K562 (cell line): ENCODE results near the gene CABP4. TPM values are rescaled to one million over a fixed set of nuclear protein-coding genes. Genes with fewer than 3 reads are reported as not detected.
"Not testable (repeated sequence)": the region's sequence is repeated elsewhere in the genome, so short reads cannot be mapped to it uniquely, and the experiment has no call there.

Experiments
- ATAC-seq: fragments of 200-7000 bp; cut with Tn5 transposase; 3 replicates; pipeline ENCODE4 v1.9.1; 2020; ENCODE audit warnings: moderate library complexity
- BruUV-seq: library from RNA; stranded (reverse); fragments of 400-500 nt; replicated peaks from 2 replicates; lab custom pipeline; 2021; lab: Mats Ljungman, UMichigan
- CTCF ChIA-PET: fragments of 300-600 bp; formaldehyde crosslinking; extraction: SDS; loops from one replicate; lab custom pipeline; 2021; ENCODE audit warnings: low intra/inter-chr PET ratio; lab: Yijun Ruan, JAX
- POLR2A ChIA-PET: fragments of 300-600, 350-650 bp; sonication (Branson Sonifier 250); formaldehyde crosslinking; extraction: SDS; loops from one replicate; lab custom pipeline; 2021; ENCODE audit warnings: antibody characterized with exemption, inconsistent platforms; lab: Yijun Ruan, JAX
- DNase-seq, 4 experiments: peaks; one replicate each; pipeline versions ENCODE4 v3.0.0 to v3.0.0-alpha.2; 2011 to 2018; ENCODE audit warnings: low spot score in 3 of 4, mixed read lengths in 3 of 4; ENCODE audit errors: extremely low read depth in 1 of 4
- FAIRE-seq: peaks from 2 replicates; lab custom pipeline; 2011; peaks lifted over from hg19 to GRCh38; lab: Jason Lieb, UNC
- H2AFZ ChIP-seq: 2 replicates; pipeline ENCODE4 v1.6.0; 2011; ENCODE audit warnings: low read depth, low read length, control low read depth, inconsistent platforms
- H3K27ac ChIP-seq: fragments of 200-600 bp; 3 replicates; pipeline ENCODE4 v1.8.0; 2011; ENCODE audit warnings: low read depth, mild to moderate bottlenecking, control low read depth, inconsistent platforms, low read length, moderate library complexity, mixed read lengths; ENCODE audit errors: extremely low read depth
- H3K27me3 ChIP-seq, 2 experiments: fragments of 300-600 bp in 1 of 2; 2 replicates in 1 of 2; 3 replicates in 1 of 2; pipeline versions ENCODE4 v1.6.0 to v1.8.0; 2011; ENCODE audit warnings: inconsistent platforms in 2 of 2, low read length in 2 of 2, mild to moderate bottlenecking in 1 of 2, mixed read lengths in 1 of 2, moderate library complexity in 1 of 2; ENCODE audit not compliant: control insufficient read depth in 2 of 2, insufficient read depth in 2 of 2
- H3K36me3 ChIP-seq: fragments of 300-600 bp; 3 replicates; pipeline ENCODE4 v1.8.0; 2011; ENCODE audit warnings: mild to moderate bottlenecking, low read length, inconsistent platforms; ENCODE audit not compliant: control insufficient read depth, insufficient read depth
- H3K4me1 ChIP-seq, 2 experiments: fragments of 200-600 bp in 1 of 2; replicated peaks in 1 of 2; 2 replicates in 1 of 2; 3 replicates in 1 of 2; pipeline versions ENCODE4 v1.5.1 to v1.8.0; 2011; ENCODE audit warnings: inconsistent platforms in 2 of 2, low read length in 2 of 2, mild to moderate bottlenecking in 1 of 2, mixed read lengths in 1 of 2, moderate library complexity in 1 of 2; ENCODE audit not compliant: control insufficient read depth in 2 of 2, insufficient read depth in 2 of 2
- H3K4me2 ChIP-seq: 2 replicates; pipeline ENCODE4 v1.6.1; 2011; ENCODE audit warnings: low read length, control low read depth, inconsistent platforms, mixed read lengths; ENCODE audit not compliant: insufficient read depth
- H3K4me3 ChIP-seq: fragments of 200-600 bp; sonication (generic), shearing (Covaris generic); 2 replicates; pipeline ENCODE4 v1.5.1; 2016; ENCODE audit warnings: control low read depth, inconsistent platforms
- H3K79me2 ChIP-seq: fragments of 200-600 bp; 3 replicates; pipeline ENCODE4 v1.8.0; 2011; ENCODE audit warnings: low read length, inconsistent platforms; ENCODE audit not compliant: control insufficient read depth, insufficient read depth
- H3K9ac ChIP-seq, 2 experiments: 2 replicates each; pipeline versions ENCODE4 v1.6.0 to v1.6.1; 2011; ENCODE audit warnings: low read depth in 2 of 2, low read length in 2 of 2, control low read depth in 1 of 2, inconsistent platforms in 1 of 2, mild to moderate bottlenecking in 1 of 2, mixed read lengths in 1 of 2; ENCODE audit not compliant: insufficient read depth in 1 of 2
- H3K9me1 ChIP-seq: one replicate; pipeline ENCODE4 v1.6.0; 2011; ENCODE audit warnings: inconsistent platforms, mild to moderate bottlenecking, low read length, moderate library complexity; ENCODE audit not compliant: control insufficient read depth, insufficient read depth
- H3K9me3 ChIP-seq: replicated peaks from 2 replicates; pipeline ENCODE4 v1.5.1; 2011; ENCODE audit warnings: low read depth, low read length, inconsistent platforms; ENCODE audit not compliant: control insufficient read depth, insufficient read depth
- H4K20me1 ChIP-seq: replicated peaks from 2 replicates; pipeline ENCODE4 v1.6.1; 2011; ENCODE audit warnings: low read length, inconsistent platforms, mixed read lengths; ENCODE audit not compliant: control insufficient read depth, insufficient read depth
- NR2C1 ChIP-seq, 2 experiments: fragments of 450-650 bp; IDR thresholded peaks; 2 replicates each; pipeline ENCODE4 v1.6.1; 2017; ENCODE audit warnings: mild to moderate bottlenecking in 2 of 2, antibody characterized with exemption in 1 of 2, inconsistent platforms in 1 of 2, missing compliant biosample characterization in 1 of 2, missing genetic modification characterization in 1 of 2
- WGBS: fragments of 100-300 bp; shearing (Covaris generic); methylation state at CpG from one replicate; pipeline ENCODE4 v1.1.6; 2016; ENCODE audit warnings: low coverage, mixed read lengths; ENCODE audit not compliant: insufficient coverage; ENCODE audit errors: missing lambda C conversion rate; 5-methylcytosine and 5-hydroxymethylcytosine counted together
- in situ Hi-C: fragments of 300-500 bp; cut with MboI; formaldehyde crosslinking; loops from 4 replicates; pipeline ENCODE4 v1.15.0; 2018; ENCODE audit warnings: inconsistent platforms, mixed read lengths
- intact Hi-C: fragments of 100-400 bp; cut with micrococcal nuclease; formaldehyde crosslinking; loops from 2 replicates; pipeline ENCODE4 v1.14.2; 2022
- polyA plus RNA-seq, 8 experiments: library from polyadenylated mRNA; depleted of rRNA in 4 of 8; stranded (reverse) in 5 of 8; unstranded in 3 of 8; fragments of >200 nt; fragmentation: Nextera tagmentation in 2 of 8; fragmentation: Illumina TruSeq in 1 of 8; extraction: Ambion mirVana in 2 of 8; extraction: Trizol in 1 of 8; gene quantifications; 2 replicates each; pipeline versions ENCODE4 v1.2.1 to v1.2.3, GENCODE V29; 2011 to 2014; ENCODE audit warnings: inconsistent platforms in 1 of 8, missing spikeins in 1 of 8
- total RNA-seq, 7 experiments: library from RNA; depleted of rRNA in 6 of 7; stranded (reverse); fragments of >200 nt in 6 of 7; fragmentation: Illumina TruSeq in 2 of 7; extraction: Trizol in 2 of 7; gene quantifications; 2 replicates each; pipeline versions ENCODE4 v1.2.1 to v1.2.3, GENCODE V29; 2011 to 2021; ENCODE audit warnings: low replicate concordance in 1 of 7

Gene CABP4
- total and polyA plus RNA-seq, 9 of the 15 experiments (the other 6 are each of a cell fraction or from before 2014, with no cell fraction given), result 0.11 TPM; not detected in 8

DNA sequence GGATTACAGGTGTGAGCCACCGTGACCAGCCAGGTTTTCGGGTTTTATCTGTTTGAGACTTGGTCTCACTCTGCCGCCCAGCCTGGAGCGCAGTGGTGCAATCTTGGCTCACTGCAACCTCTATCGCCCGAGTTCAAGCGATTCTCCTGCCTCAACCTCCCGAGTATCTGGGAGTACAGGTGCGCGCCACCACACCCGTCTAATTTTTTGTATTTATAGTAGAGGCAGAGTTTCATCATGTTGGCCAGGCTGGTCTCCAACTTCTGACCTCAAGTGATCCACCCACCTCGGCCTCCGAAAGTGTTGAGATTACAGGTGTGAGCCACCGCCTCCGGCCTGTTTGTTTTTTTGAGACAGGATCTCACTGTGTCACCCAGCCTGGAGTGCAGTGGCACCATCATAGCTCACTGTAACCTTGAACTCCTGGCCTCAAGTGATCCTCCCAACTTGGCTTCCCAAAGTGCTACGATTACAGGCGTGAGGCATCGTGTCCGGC is 27.7 kb upstream of the CABP4 start:
- ATAC-seq; CTCF ChIA-PET; H4K20me1 ChIP-seq; H3K27me3 ChIP-seq; FAIRE-seq; DNase-seq; BruUV-seq; H3K9me3 ChIP-seq; in situ Hi-C loops; H3K9me1 ChIP-seq; TF ChIP-seq NR2C1 (tag; IDR thresholded peaks at IDR 0.05): not testable (repeated sequence)
- peaks cover 32% of the 10 kb centered on the region; the same call in 2 of the 3 replicates for H3K36me3 ChIP-seq
- H3K4me3 ChIP-seq, result peak overlapping the region; percentile 83
- 84% methylated on average over 18 of the region's 19 CpGs for WGBS
- peaks cover 25% of the 10 kb centered on the region for H3K79me2 ChIP-seq
- peak overlapping the region; percentile 56; the same call in 2 of the 3 replicates for H3K27ac ChIP-seq
- peak overlapping the region in 1 of 2 experiments; percentile 62; a peak in 1 of 4 replicates for H3K9ac ChIP-seq
- H2AFZ ChIP-seq, result peak overlapping the region; percentile 93
- H3K4me1 ChIP-seq, result peaks cover 9 to 38% of the 10 kb centered on the region in 2 experiments; a peak in 4 of 5 replicates
- POLR2A ChIA-PET, result interaction anchor here (0.6 to 0.7 kb wide), 2 partner anchors 117 to 122 kb away, joined by 3 read pairs; no protein-coding TSS in a partner anchor
- 0 out of 2 replicates have a peak, but pooled peaks have one; percentile 1 for TF ChIP-seq NR2C1 (IDR thresholded peaks at IDR 0.05)
- intact Hi-C loops, result loop anchor here (5.0 kb wide), 1 partner anchor 80 kb away; the partner anchor contains the start of genes CDK2AP2 and PITPNM1
- H3K4me2 ChIP-seq, result peak overlapping the region; percentile 93
